Activated naive CD8-positive, alpha-beta T cell treated with anti-CD3 and anti-CD28 coated beads for 36 hours (primary cell): ENCODE data around the gene MRPS26. TPM values are rescaled to one million over a fixed set of nuclear protein-coding genes. Genes with fewer than 3 reads are reported as not detected.
"Not testable (repeated sequence)": the region's sequence is repeated elsewhere in the genome, so short reads cannot be mapped to it uniquely, and the experiment has no call there.

Experiments used
- DNase-seq: peaks from one replicate; pipeline ENCODE4 v3.0.0; 2021
- H3K27ac Mint-ChIP-seq: one replicate; pipeline ENCODE4 v1.8.0; 2022; ENCODE audit warnings: mild to moderate bottlenecking, moderate library complexity, mixed read lengths
- H3K27me3 Mint-ChIP-seq: one replicate; pipeline ENCODE4 v1.8.0; 2022; ENCODE audit warnings: mild to moderate bottlenecking, mixed read lengths
- H3K36me3 Mint-ChIP-seq: one replicate; pipeline ENCODE4 v1.8.0; 2021; ENCODE audit warnings: mild to moderate bottlenecking, mixed read lengths
- H3K4me1 Mint-ChIP-seq: one replicate; pipeline ENCODE4 v1.8.0; 2021; ENCODE audit warnings: mixed read lengths
- H3K4me3 Mint-ChIP-seq: one replicate; pipeline ENCODE4 v1.8.0; 2022; ENCODE audit warnings: mild to moderate bottlenecking, moderate library complexity, mixed read lengths
- H3K9me3 Mint-ChIP-seq: one replicate; pipeline ENCODE4 v1.8.0; 2022; ENCODE audit warnings: mixed read lengths
- total RNA-seq, 2 experiments: library from RNA; stranded (reverse); gene quantifications; one replicate each; pipeline ENCODE4 v1.2.3, GENCODE V29; 2021

The MRPS26 gene
- total RNA-seq, result 10 to 100 TPM; 70.9 to 72.4 TPM

DNA sequence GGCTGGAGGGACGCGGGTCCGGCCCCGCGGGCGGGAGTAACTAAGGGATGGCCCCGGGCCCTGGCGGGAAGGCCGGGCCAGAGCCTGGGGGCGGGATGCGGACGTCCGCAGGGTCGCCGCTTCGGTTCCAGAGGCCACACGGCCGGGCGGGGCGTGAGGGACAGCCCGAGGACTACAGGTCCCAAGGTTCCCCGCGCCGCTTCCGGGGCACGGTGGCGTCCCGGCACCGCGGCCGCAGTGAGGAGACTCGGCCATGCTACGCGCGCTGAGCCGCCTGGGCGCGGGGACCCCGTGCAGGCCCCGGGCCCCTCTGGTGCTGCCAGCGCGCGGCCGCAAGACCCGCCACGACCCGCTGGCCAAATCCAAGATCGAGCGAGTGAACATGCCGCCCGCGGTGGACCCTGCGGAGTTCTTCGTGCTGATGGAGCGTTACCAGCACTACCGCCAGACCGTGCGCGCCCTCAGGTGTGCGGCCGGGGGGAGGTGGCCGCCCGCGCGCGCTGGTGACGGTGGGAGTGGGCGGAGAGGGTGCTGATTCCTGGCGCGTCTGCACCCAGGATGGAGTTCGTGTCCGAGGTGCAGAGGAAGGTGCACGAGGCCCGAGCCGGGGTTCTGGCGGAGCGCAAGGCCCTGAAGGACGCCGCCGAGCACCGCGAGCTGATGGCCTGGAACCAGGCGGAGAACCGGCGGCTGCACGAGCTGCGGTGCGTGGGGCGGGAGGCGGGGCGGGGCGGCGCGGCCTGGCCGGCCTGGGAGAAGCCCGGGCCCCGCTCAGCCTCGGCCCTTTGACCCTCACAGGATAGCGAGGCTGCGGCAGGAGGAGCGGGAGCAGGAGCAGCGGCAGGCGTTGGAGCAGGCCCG lies at the start of gene MRPS26:
Gene MRPS26 (plus strand): TSS at position 237 of the 861 bp plus-strand sequence. CDS start 17 bp downstream, at position 254.
- H3K27me3 Mint-ChIP-seq, result no peaks in the 10 kb centered on the region
- peak within 1 kb of the TSS; percentile 75 for H3K27ac Mint-ChIP-seq
- H3K36me3 Mint-ChIP-seq, result peaks cover 22% of the 10 kb centered on the region
- H3K4me3 Mint-ChIP-seq, result peak within 1 kb of the TSS; percentile 85
- H3K4me1 Mint-ChIP-seq, result peaks cover 18% of the 10 kb centered on the region
- H3K9me3 Mint-ChIP-seq, result no peaks in the 10 kb centered on the region
- peak; percentile 88 for DNase-seq

DNA sequence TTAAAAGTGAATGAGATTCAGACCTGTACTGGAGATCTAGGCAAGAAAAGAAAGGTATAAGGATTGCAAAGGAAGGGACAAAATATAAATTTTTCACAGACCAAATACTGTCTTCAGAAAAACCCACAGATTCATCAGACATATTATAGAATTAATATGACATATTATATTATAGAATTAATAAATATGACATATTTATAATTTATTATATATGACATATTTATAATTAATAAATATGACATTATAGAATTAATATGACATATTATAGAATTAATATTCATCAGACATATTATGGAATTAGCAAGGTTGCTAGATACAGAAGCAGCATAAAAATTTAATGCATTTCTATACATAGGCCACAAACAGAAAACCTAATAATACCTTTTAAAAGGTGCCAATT lies 47.1 kb upstream of the MRPS26 start:
- H3K27me3 Mint-ChIP-seq, result no peaks in the 10 kb centered on the region
- no peak overlapping the region for H3K4me3 Mint-ChIP-seq
- no peaks in the 10 kb centered on the region for H3K4me1 Mint-ChIP-seq
- H3K27ac Mint-ChIP-seq, result no peak overlapping the region
- no peaks in the 10 kb centered on the region for H3K9me3 Mint-ChIP-seq
- H3K36me3 Mint-ChIP-seq, result peaks cover 11% of the 10 kb centered on the region
- no peak for DNase-seq

DNA sequence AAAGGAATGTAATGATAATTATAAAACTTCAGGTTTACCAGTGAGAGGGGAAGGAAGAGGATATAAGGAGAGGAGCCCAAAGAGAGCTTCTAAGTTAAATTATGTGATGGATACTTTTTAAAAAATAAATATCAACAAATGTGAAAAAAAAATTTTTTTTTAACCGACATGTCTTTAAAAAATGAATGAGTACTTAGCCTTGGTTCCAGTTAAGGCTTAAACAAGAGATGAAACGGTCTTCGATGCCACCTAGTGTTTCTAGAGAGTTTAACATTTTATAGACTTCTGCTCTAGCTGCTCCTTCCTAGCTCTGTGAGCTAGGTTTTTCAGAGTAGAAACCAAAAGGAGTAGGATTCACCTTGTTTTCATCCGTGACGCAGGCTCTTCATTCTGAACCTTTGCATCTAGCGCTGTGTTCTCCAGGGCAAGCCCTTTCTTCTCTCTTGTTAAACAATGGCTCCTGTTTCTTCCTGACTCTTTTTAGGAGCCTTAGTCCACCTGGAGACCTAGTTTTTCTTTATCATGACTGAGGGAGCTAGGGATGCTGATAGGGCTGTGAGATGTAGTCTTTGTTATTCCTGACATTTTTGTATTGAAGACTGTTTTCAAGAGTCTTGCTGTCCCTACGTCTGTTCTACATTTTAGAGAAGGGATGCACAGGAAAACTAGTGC lies 44.9 kb upstream of the MRPS26 start:
- no peak for DNase-seq
- Mint-ChIP-seq H3K9me3 (no peaks in the 10 kb centered on the region), H3K27ac (no peak overlapping the region), H3K36me3 (peaks cover 9% of the 10 kb centered on the region), H3K4me1 (no peaks in the 10 kb centered on the region), H3K4me3 (no peak overlapping the region), H3K27me3 (no peaks in the 10 kb centered on the region)

DNA sequence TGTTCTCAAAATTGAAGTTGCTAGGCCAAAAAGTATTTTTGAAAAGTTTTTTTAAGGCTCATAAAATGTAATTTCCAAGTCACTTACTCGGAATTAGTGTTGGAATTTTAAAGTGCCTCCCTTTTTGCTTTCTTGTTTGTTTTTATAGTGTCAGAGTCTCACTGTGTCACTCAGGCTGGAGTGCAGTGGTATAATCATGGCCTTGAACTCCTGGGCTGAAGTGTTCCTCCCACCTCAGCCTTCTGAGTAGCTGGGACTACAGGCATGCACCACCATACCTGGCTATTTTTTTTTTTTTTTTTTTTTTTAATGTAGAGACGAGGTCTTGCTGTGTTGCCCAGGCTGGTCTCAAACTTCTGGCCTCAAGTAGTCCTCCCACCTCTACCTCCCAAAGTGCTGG lies 42.4 kb upstream of the MRPS26 start:
- H3K27ac Mint-ChIP-seq, result no peak overlapping the region
- no peaks in the 10 kb centered on the region for H3K27me3 Mint-ChIP-seq
- H3K4me1 Mint-ChIP-seq, result no peaks in the 10 kb centered on the region
- H3K36me3 Mint-ChIP-seq, result peaks cover 16% of the 10 kb centered on the region
- no peak overlapping the region for H3K4me3 Mint-ChIP-seq
- no peak for DNase-seq
- no peaks in the 10 kb centered on the region for H3K9me3 Mint-ChIP-seq

DNA sequence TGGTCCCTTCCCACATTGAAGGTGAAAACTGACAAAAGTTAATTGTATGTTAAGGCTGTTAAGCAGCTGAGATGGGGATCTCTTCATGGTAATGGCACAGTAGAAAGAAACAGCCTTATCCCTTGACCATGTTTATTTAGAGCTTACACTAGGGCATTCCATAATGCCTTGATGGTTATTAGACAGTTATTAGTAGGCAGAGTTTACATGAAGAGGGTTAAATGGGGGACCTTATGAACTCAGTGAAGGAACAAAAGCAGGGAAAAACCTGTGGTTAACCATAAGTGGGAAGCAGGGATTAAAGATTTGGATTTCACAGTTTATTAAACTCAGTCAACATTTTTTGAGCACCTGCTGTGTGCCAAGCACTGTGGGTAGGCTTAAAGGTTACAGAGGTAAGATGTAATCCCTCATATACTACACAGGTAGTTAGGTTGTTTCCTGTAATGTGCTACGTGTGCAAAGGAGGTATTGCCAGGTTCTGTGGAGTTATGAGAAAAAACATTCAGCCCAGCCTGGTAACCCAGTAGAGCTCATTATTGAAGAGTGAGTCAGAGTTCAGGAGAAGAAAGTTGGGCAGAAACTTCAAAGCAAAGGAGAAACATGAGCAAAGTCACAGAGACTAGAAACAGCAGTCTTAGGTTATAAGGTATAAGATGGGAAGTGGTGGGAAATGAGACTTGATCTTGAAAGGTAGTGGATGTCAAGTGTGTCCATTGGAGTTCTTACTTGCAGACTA lies 34.7 kb upstream of the MRPS26 start:
- peak overlapping the region; percentile 22 for H3K27ac Mint-ChIP-seq
- DNase-seq, result no peak
- H3K4me3 Mint-ChIP-seq, result no peak overlapping the region
- peaks cover 19% of the 10 kb centered on the region for H3K4me1 Mint-ChIP-seq
- no peaks in the 10 kb centered on the region for H3K27me3 Mint-ChIP-seq
- H3K9me3 Mint-ChIP-seq, result no peaks in the 10 kb centered on the region
- H3K36me3 Mint-ChIP-seq, result peaks cover 31% of the 10 kb centered on the region

DNA sequence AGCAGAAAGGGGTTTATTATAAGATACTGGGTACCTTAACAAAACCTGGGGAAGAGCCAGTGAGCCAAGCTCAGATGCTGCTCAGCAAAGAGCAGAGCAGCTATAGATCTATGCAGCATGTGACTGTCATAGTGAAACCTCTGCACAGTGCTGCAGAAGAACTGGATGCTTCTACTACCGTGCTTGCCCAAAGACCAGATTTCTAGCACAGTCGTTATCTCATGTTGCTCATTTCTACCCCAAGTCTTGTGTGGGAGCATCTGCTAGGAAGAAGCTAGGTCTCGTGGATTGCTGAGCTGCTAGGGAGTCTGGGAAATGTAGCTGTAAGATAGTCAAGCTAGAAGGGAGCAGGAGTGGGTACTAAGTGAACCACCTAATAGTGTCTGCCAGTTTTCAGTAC lies 34.1 kb upstream of the MRPS26 start:
- Mint-ChIP-seq H3K9me3 (no peaks in the 10 kb centered on the region), H3K36me3 (peaks cover 31% of the 10 kb centered on the region), H3K4me1 (peaks cover 19% of the 10 kb centered on the region), H3K27ac (peak overlapping the region; percentile 22), H3K4me3 (no peak overlapping the region), H3K27me3 (no peaks in the 10 kb centered on the region)
- DNase-seq, result no peak

DNA sequence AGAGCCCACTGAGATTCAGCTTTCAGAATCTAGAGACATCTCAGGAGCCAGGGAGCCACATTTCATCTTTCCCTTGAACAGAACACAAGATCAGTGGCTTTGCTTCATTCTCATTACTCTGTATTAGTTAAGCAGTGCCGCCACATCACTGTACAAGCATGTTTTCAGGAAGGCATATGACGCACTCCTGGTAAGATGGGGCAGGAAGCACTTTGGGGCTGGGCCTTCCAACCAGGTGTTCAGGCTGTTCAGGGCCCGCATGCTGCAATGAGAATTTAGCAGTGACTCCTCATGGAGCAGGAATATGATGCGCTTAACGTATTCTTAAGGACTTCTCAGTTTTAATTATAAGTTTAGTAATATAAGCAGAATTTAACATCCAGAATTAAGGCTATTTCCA lies 32.1 kb upstream of the MRPS26 start:
- H3K27me3 Mint-ChIP-seq, result no peaks in the 10 kb centered on the region
- H3K36me3 Mint-ChIP-seq, result peaks cover 31% of the 10 kb centered on the region
- H3K4me1 Mint-ChIP-seq, result peaks cover 19% of the 10 kb centered on the region
- DNase-seq, result no peak
- no peak overlapping the region for H3K4me3 Mint-ChIP-seq
- H3K27ac Mint-ChIP-seq, result no peak overlapping the region
- H3K9me3 Mint-ChIP-seq, result no peaks in the 10 kb centered on the region

DNA sequence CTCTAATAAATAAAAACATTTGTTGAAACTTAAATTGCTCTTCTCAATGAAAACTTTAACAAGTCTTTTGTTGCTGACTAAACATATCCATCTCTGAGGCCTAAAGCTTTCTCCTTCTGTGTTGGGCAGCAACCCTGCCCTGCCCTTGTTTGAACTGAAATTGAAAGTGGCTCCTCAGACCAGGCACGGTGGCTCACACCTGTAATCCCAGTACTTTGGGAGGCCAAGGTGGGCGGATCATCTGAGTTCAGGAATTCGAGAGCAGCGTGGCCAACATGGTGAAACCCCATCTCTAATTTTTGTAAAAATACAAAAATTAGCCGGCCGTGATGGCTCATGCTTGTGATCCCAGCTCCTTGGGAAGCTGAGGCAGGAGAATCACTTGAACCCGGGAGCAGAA lies 31.7 kb upstream of the MRPS26 start:
- DNase-seq, result no peak
- Mint-ChIP-seq H3K27me3 (no peaks in the 10 kb centered on the region), H3K9me3 (no peaks in the 10 kb centered on the region), H3K36me3 (peaks cover 27% of the 10 kb centered on the region), H3K4me1 (peaks cover 19% of the 10 kb centered on the region), H3K27ac (no peak overlapping the region), H3K4me3 (no peak overlapping the region)

DNA sequence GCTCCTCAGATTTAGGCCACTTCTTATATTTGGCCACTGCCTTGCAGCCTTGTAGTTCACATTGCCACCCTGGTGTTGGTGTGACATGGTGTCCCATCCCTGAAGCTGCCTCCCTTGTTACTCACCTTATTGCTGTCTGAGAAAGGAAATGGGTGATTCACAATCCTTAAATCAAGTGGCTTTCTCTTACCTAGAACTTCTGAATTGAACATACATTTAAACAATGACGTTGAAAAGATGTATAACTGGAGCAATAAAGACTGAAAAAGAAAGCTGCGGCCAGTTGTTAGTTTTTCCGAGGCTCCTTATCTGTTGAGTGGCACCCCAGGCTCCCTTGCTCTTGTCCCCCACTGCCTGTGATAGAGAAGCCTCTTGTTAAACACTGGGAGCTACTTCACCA lies 31.2 kb upstream of the MRPS26 start:
- Mint-ChIP-seq H3K36me3 (peaks cover 23% of the 10 kb centered on the region), H3K27ac (no peak overlapping the region), H3K27me3 (no peaks in the 10 kb centered on the region), H3K4me3 (no peak overlapping the region), H3K9me3 (no peaks in the 10 kb centered on the region), H3K4me1 (peaks cover 19% of the 10 kb centered on the region)
- no peak for DNase-seq

DNA sequence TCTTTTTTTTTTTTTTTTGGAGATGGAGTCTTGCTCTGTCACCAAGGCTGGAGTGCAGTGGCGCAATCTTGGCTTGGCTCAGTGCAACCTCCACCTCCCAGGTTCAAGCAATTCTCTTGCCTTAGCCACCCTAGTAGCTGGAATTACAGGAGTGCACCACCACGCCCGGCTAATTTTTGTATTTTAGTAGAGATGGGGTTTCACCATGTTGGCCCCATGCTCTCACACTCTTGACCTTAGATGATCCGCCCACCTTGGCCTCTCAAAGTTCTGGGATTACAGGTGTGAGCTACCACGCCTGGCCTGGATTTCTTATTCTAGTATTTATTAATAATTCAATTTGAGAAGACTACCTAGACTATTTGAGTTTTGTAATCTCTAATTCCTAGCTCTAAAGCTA lies 30.6 kb upstream of the MRPS26 start:
- not testable (repeated sequence) for H3K27ac Mint-ChIP-seq, H3K27me3 Mint-ChIP-seq, H3K9me3 Mint-ChIP-seq, DNase-seq, H3K4me3 Mint-ChIP-seq
- Mint-ChIP-seq H3K36me3 (peaks cover 18% of the 10 kb centered on the region), H3K4me1 (peaks cover 19% of the 10 kb centered on the region)

DNA sequence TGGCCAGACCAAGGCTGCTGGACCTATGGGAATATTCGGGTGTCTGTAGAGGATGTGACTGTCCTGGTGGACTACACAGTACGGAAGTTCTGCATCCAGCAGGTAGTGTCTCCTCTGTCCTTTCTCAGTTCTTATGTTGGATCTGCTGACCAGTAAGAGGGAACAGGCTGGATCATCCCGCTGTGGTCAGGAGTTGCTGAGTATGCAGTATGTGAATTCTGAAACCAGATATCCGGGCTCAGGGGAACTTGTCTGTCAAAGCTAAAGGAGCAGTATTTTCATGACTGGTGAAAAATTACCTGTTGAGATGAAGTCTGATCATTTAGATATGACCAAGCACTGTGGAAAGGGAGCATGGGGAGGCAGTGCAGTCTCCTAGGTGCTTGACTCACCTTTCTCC lies 24.5 kb upstream of the MRPS26 start:
- Mint-ChIP-seq H3K4me3 (no peak overlapping the region), H3K27ac (no peak overlapping the region), H3K9me3 (no peaks in the 10 kb centered on the region), H3K27me3 (no peaks in the 10 kb centered on the region), H3K36me3 (peaks cover 14% of the 10 kb centered on the region), H3K4me1 (no peaks in the 10 kb centered on the region)
- DNase-seq, result no peak

DNA sequence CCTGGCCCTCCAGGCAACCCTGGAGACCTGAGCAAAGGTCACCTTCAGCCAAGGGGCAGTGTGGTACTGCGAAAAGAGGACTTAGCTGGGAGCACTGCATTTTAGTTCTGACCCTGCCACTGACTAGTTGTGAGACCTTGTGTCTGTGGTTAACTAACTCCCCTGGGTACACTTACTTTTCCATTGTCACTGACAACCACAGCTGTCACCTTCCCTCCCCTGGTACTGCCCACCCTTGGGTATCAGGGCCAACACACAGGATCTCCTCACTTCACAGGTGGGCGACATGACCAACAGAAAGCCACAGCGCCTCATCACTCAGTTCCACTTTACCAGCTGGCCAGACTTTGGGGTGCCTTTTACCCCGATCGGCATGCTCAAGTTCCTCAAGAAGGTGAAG lies 24.1 kb upstream of the MRPS26 start:
- H3K36me3 Mint-ChIP-seq, result peaks cover 14% of the 10 kb centered on the region
- no peak overlapping the region for H3K4me3 Mint-ChIP-seq
- H3K27ac Mint-ChIP-seq, result no peak overlapping the region
- DNase-seq, result no peak
- no peaks in the 10 kb centered on the region for H3K4me1 Mint-ChIP-seq
- no peaks in the 10 kb centered on the region for H3K27me3 Mint-ChIP-seq
- H3K9me3 Mint-ChIP-seq, result no peaks in the 10 kb centered on the region

DNA sequence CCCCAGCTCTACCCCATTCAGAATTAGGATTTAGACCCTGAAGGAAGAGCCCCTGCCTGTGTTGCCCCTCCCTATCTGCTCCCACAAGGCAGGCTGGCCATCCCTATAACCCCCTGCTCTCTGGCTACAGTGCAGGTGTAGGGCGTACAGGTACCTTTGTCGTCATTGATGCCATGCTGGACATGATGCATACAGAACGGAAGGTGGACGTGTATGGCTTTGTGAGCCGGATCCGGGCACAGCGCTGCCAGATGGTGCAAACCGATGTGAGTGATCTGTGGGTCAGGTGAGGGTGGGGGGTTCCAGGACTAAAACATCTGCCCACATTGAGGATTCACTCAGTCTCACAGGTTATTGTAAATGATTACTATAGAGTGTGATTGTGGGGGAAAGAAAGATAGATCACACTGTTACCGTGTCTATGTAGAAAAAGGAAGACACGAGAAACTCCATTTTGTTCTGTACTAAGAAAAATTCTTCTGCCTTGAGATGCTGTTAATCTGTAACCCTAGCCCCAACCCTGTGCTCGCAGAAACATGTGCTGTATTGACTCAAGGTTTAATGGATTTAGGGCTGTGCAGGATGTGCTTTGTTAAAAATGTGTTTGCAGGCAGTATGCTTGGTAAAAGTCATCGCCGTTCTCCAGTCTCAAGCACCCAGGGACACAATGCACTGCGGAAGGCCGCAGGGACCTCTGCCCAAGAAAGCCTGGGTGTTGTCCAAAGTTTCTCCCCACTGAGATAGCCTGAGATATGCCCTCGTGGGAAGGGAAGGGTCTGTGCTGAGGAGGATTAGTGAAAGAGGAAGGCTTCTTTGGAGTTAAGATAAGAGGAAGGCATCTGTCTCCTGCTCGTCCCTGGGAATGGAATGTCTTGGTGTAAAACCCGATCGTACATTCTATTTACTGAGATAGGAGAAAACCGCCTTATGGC lies 23.0 kb upstream of the MRPS26 start:
- H3K27ac Mint-ChIP-seq, H3K27me3 Mint-ChIP-seq, H3K4me3 Mint-ChIP-seq: not testable (repeated sequence)

DNA sequence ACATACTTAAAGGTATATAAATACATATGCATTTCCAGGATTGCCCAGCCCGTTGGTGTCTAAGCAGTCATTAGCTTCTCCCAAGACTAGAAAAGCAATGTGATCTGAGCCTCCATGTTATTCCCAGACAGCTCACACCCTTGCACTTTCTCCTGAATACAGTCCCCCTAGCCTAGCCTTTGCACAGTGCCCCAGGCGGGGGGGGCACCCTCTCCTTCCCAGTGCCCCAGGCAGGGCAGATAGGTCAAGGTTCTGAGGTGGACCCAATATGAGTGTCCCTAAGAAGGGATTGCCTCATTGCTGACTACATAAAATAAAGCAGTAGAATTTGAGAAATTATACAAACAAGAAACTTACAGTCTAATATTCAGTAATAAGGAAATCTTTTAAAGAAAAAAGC lies 17.9 kb upstream of the MRPS26 start:
- DNase-seq, result no peak
- no peak overlapping the region for H3K27ac Mint-ChIP-seq
- H3K36me3 Mint-ChIP-seq, result peaks cover 6% of the 10 kb centered on the region
- H3K4me3 Mint-ChIP-seq, result no peak overlapping the region
- H3K27me3 Mint-ChIP-seq, result no peaks in the 10 kb centered on the region
- no peaks in the 10 kb centered on the region for H3K9me3 Mint-ChIP-seq
- H3K4me1 Mint-ChIP-seq, result no peaks in the 10 kb centered on the region

More for the DNA sequence above, 23.0 kb upstream of the MRPS26 start:
- not testable (repeated sequence) for H3K4me1 Mint-ChIP-seq, H3K36me3 Mint-ChIP-seq, H3K9me3 Mint-ChIP-seq, DNase-seq
